Endothelial cell of umbilical vein (primary cell): ENCODE results near the gene MFN2. TPM values are rescaled to one million over a fixed set of nuclear protein-coding genes. Genes with fewer than 3 reads are reported as not detected.

Experiments
- BruUV-seq: library from RNA; stranded (reverse); fragments of 400-500 nt; replicated peaks from 2 replicates; lab custom pipeline; 2021; lab: Mats Ljungman, UMichigan
- CTCF ChIA-PET: fragments of 300-600, 350-600 bp; sonication (Branson Sonifier 250); formaldehyde crosslinking; loops from one replicate; lab custom pipeline; 2021; ENCODE audit warnings: antibody characterized with exemption, inconsistent platforms; lab: Charles Lee
- POLR2A ChIA-PET: fragments of 300-600, 350-600 bp; sonication (Branson Sonifier 250); formaldehyde crosslinking; loops from one replicate; lab custom pipeline; 2021; ENCODE audit warnings: antibody characterized with exemption, inconsistent platforms; lab: Charles Lee
- DNase-seq: peaks from one replicate; pipeline ENCODE4 v3.0.0-alpha.2; 2011; ENCODE audit warnings: low read depth, low spot score
- FAIRE-seq: peaks from 2 replicates; lab custom pipeline; 2011; peaks lifted over from hg19 to GRCh38; lab: Jason Lieb, UNC
- H2AFZ ChIP-seq: 2 replicates; pipeline ENCODE4 v1.6.0; 2012; ENCODE audit warnings: low read depth, low read length, control low read depth, inconsistent platforms
- H3K27ac ChIP-seq: 2 replicates; pipeline ENCODE4 v1.5.1; 2011; ENCODE audit warnings: low read depth, mild to moderate bottlenecking, control low read depth, low read length, moderate library complexity; ENCODE audit not compliant: insufficient read depth
- H3K27me3 ChIP-seq, 2 experiments: 2 replicates each; pipeline versions ENCODE4 v1.6.0 to v1.6.1; 2011; ENCODE audit warnings: low read length in 2 of 2, mixed read lengths in 1 of 2; ENCODE audit not compliant: control insufficient read depth in 2 of 2, insufficient read depth in 2 of 2
- H3K36me3 ChIP-seq, 2 experiments: 2 replicates in 1 of 2; 3 replicates in 1 of 2; pipeline ENCODE4 v1.5.1; 2011; ENCODE audit warnings: low read length in 2 of 2, mild to moderate bottlenecking in 1 of 2, moderate library complexity in 1 of 2; ENCODE audit not compliant: control insufficient read depth in 2 of 2, insufficient read depth in 2 of 2; ENCODE audit errors: extremely low read depth in 1 of 2
- H3K4me1 ChIP-seq: 3 replicates; pipeline ENCODE4 v1.5.1; 2011; ENCODE audit warnings: mild to moderate bottlenecking, low read length; ENCODE audit not compliant: control insufficient read depth, insufficient read depth; ENCODE audit errors: extremely low read depth
- H3K4me2 ChIP-seq: 2 replicates; pipeline ENCODE4 v1.6.1; 2011; ENCODE audit warnings: low read length, control low read depth, mixed read lengths; ENCODE audit not compliant: insufficient read depth
- H3K4me3 ChIP-seq, 3 experiments: fragments of 200-600 bp in 1 of 3; sonication (generic), shearing (Covaris generic) in 1 of 3; replicated peaks in 1 of 3; 2 replicates each; pipeline ENCODE4 v1.5.1; 2011 to 2016; ENCODE audit warnings: control low read depth in 3 of 3, low read length in 3 of 3, mild to moderate bottlenecking in 2 of 3, inconsistent platforms in 1 of 3, low read depth in 1 of 3, moderate library complexity in 1 of 3; ENCODE audit not compliant: insufficient read depth in 1 of 3
- H3K79me2 ChIP-seq: 2 replicates; pipeline ENCODE4 v1.6.0; 2012; ENCODE audit warnings: low read length, inconsistent platforms; ENCODE audit not compliant: control insufficient read depth, insufficient read depth
- H3K9ac ChIP-seq: replicated peaks from 2 replicates; pipeline ENCODE3; 2011; ENCODE audit warnings: low read length, control low read depth; ENCODE audit not compliant: insufficient read depth; ENCODE audit errors: extremely low read depth
- H3K9me1 ChIP-seq: replicated peaks from 3 replicates; pipeline ENCODE4 v1.6.0; 2011; ENCODE audit warnings: mild to moderate bottlenecking, low read length; ENCODE audit not compliant: control insufficient read depth, insufficient read depth; ENCODE audit errors: extremely low read depth
- H3K9me3 ChIP-seq: replicated peaks from 2 replicates; pipeline ENCODE4 v1.5.1; 2012; ENCODE audit warnings: low read length, inconsistent platforms; ENCODE audit not compliant: control insufficient read depth, insufficient read depth
- H4K20me1 ChIP-seq: replicated peaks from 2 replicates; pipeline ENCODE3; 2011; ENCODE audit warnings: mild to moderate bottlenecking, low read length; ENCODE audit not compliant: control insufficient read depth, insufficient read depth; ENCODE audit errors: extremely low read depth
- CTCF ChIP-seq, 2 donors: IDR thresholded peaks; 1 replicate in 1 of 2; 2 replicates in 1 of 2; pipeline ENCODE4 v1.5.1; 2011; ENCODE audit warnings: low read length in 2 of 2, mild to moderate bottlenecking in 2 of 2, moderate library complexity in 2 of 2, control low read depth in 1 of 2, inconsistent platforms in 1 of 2, low read depth in 1 of 2; ENCODE audit not compliant: insufficient read depth in 1 of 2; ENCODE audit errors: extremely low read depth in 1 of 2
- EZH2 ChIP-seq: IDR thresholded peaks from 2 replicates; pipeline ENCODE4 v1.6.1; 2012; ENCODE audit warnings: borderline replicate concordance, low read depth, mild to moderate bottlenecking, moderate library complexity, low read length, inconsistent platforms; ENCODE audit not compliant: severe bottlenecking
- FOS ChIP-seq: IDR thresholded peaks from 2 replicates; pipeline ENCODE4 v1.6.1; 2011; ENCODE audit warnings: mild to moderate bottlenecking, low read length, moderate library complexity, borderline replicate concordance; ENCODE audit not compliant: insufficient read depth
- GATA2 ChIP-seq: IDR thresholded peaks from 2 replicates; pipeline ENCODE4 v1.7.0; 2011; ENCODE audit warnings: low read depth, mild to moderate bottlenecking, moderate library complexity, mixed read lengths, low read length; ENCODE audit not compliant: insufficient read length, insufficient read depth
- JUN ChIP-seq: IDR thresholded peaks from 2 replicates; pipeline ENCODE4 v1.6.1; 2011; ENCODE audit warnings: borderline replicate concordance, low read depth; ENCODE audit not compliant: insufficient read length, insufficient read depth
- MYC ChIP-seq: IDR thresholded peaks from one replicate; pipeline ENCODE4 v1.6.1; 2011; ENCODE audit warnings: mild to moderate bottlenecking, low read depth, low read length
- POLR2A ChIP-seq: IDR thresholded peaks from 2 replicates; pipeline ENCODE4 v1.6.1; 2012; ENCODE audit warnings: low read depth, mild to moderate bottlenecking, control low read depth, low read length
- POLR2AphosphoS5 ChIP-seq: IDR thresholded peaks from 2 replicates; pipeline ENCODE4 v1.6.1; 2012; ENCODE audit warnings: low read depth, mild to moderate bottlenecking, control low read depth, low read length, moderate library complexity; ENCODE audit not compliant: insufficient read depth
- dilution Hi-C: fragments of 300-500 bp; cut with MboI; formaldehyde crosslinking; loops from one replicate; pipeline ENCODE4 v1.15.0; 2019; ENCODE audit warnings: low sequenced_read_pairs; ENCODE audit not compliant: extremely low pct_ligation_motif_present
- intact Hi-C: fragments of 100-400 bp; cut with micrococcal nuclease; formaldehyde crosslinking; loops from one replicate; pipeline ENCODE4 v1.10.0; 2022
- polyA plus RNA-seq, 4 experiments: library from polyadenylated mRNA; depleted of rRNA in 3 of 4; stranded (reverse) in 3 of 4; unstranded in 1 of 4; fragments of >200 nt; gene quantifications; 2 replicates each; pipeline versions ENCODE4 v1.2.1 to v1.2.3, GENCODE V29; 2011 to 2012; ENCODE audit warnings: missing spikeins in 1 of 4
- total RNA-seq: library from RNA; stranded (reverse); gene quantifications from 2 replicates; pipeline ENCODE4 v1.2.3, GENCODE V29; 2021
- TF ChIP-seq, protein P1 (sequence below): IDR thresholded peaks from 2 replicates; pipeline ENCODE4 v1.6.1; 2011; ENCODE audit not compliant: insufficient read depth, insufficient read length

MFN2 gene
- total and polyA plus RNA-seq, 2 donors (not counting 3 experiments of a cell fraction or from before 2014, with no cell fraction given) = 51.4 to 82.4 TPM

DNA sequence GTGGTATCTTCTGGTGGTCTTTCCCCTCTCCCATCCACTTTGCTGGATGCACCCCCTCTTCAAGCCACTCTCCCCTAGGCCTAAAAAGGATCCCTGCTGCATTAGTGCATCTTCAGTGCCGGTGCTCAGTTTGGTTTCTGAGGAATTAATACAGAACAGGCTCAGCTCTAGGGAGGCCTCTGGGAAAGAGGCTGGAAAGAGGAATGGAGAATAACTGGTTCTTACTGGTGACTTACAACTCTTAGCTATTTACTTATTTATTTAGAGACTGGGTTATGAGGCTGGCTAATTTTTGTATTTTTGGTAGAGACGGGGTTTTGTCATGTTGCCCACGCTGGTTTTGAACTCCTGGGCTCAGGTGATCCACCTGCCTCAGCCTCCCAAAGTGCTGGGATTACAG, 19.0 kb downstream of the MFN2 start:
- no peak overlapping the region for H3K4me2 ChIP-seq
- no peaks in the 10 kb centered on the region for H3K27me3 ChIP-seq
- TF ChIP-seq POLR2A (no peak), EZH2 (no peak), CTCF (IDR thresholded peaks at IDR 0.05; ENCODE audit: extremely low read depth in 1 of 2, insufficient read depth in 1 of 2, low read depth in 1 of 2, low read length in 2 of 2) (no peak), JUN (no peak), MYC (no peak), POLR2AphosphoS5 (no peak), FOS (no peak), GATA2 (no peak)
- TF ChIP-seq, protein P1, sequence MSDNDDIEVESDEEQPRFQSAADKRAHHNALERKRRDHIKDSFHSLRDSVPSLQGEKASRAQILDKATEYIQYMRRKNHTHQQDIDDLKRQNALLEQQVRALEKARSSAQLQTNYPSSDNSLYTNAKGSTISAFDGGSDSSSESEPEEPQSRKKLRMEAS = no peak
- no TSS peak for BruUV-seq
- H3K9ac ChIP-seq = no peak overlapping the region
- no peak overlapping the region for H3K27ac ChIP-seq
- dilution Hi-C loops (no loop called here), intact Hi-C loops (no loop called here)
- ChIA-PET CTCF (no interaction called here), POLR2A (interaction anchor here (0.5 to 0.6 kb wide), 2 partner anchors 90 to 923 kb away, joined by 3 to 8 read pairs; no protein-coding TSS in a partner anchor)
- H4K20me1 ChIP-seq = no peaks in the 10 kb centered on the region
- H3K9me1 ChIP-seq = no peaks in the 10 kb centered on the region
- no peaks in the 10 kb centered on the region for H3K4me1 ChIP-seq
- DNase-seq = no peak
- H3K36me3 ChIP-seq = peaks cover 14 to 49% of the 10 kb centered on the region in 2 experiments
- H3K9me3 ChIP-seq = no peaks in the 10 kb centered on the region
- no peaks in the 10 kb centered on the region for H3K79me2 ChIP-seq
- no peak overlapping the region for H3K4me3 ChIP-seq
- H2AFZ ChIP-seq = no peak overlapping the region
- no peak for FAIRE-seq
